SU-DHL-6 (cell line): ENCODE results near the gene CLECL1.

Experiments used
- H2AFZ ChIP-seq: fragments of 200-600 bp; sonication (generic); 2 replicates; pipeline ENCODE4 v1.6.1; 2014; ENCODE audit warnings: low read depth, mild to moderate bottlenecking, moderate library complexity, mixed read lengths, antibody characterized with exemption, low read length; ENCODE audit not compliant: severe bottlenecking
- H3F3A ChIP-seq: fragments of 200-600 bp; shearing (Covaris generic); 2 replicates; pipeline ENCODE4 v1.6.0; 2016; ENCODE audit warnings: antibody characterized with exemption, mild to moderate bottlenecking; ENCODE audit not compliant: insufficient read depth
- H3K27ac ChIP-seq: fragments of 200-600 bp; sonication (generic); 2 replicates; pipeline ENCODE4 v1.5.1; 2016; ENCODE audit warnings: low read depth, mild to moderate bottlenecking, low read length, moderate library complexity, mixed read lengths
- H3K27me3 ChIP-seq: fragments of 200-600 bp; sonication (generic), shearing (Covaris generic); 2 replicates; pipeline ENCODE4 v1.6.0; 2014; ENCODE audit warnings: mild to moderate bottlenecking, low read length
- H3K36me3 ChIP-seq: fragments of 200-600 bp; sonication (generic); 2 replicates; pipeline ENCODE4 v1.6.1; 2014; ENCODE audit warnings: mild to moderate bottlenecking, low read length, mixed read lengths
- H3K4me2 ChIP-seq: fragments of 300-600, 200-600 bp; shearing (Covaris generic), sonication (generic); 2 replicates; pipeline ENCODE4 v1.6.0; 2014; ENCODE audit warnings: low read length, low read depth, mild to moderate bottlenecking; ENCODE audit not compliant: poor library complexity, severe bottlenecking
- H3K4me3 ChIP-seq: fragments of 200-600 bp; sonication (generic); 2 replicates; pipeline ENCODE4 v1.5.1; 2014; ENCODE audit warnings: antibody characterized with exemption, low read length, mild to moderate bottlenecking, mixed read lengths; ENCODE audit not compliant: insufficient read depth, poor library complexity, severe bottlenecking
- H3K79me2 ChIP-seq: fragments of 200-600 bp; sonication (generic); 2 replicates; pipeline ENCODE4 v1.6.1; 2014; ENCODE audit warnings: mild to moderate bottlenecking, low read length, moderate library complexity; ENCODE audit not compliant: insufficient read depth
- H3K9ac ChIP-seq: fragments of 200-600 bp; sonication (generic); 2 replicates; pipeline ENCODE4 v1.7.0; 2014; ENCODE audit warnings: mild to moderate bottlenecking, low read length
- H3K9me2 ChIP-seq: fragments of 200-600 bp; sonication (generic); replicated peaks from 2 replicates; pipeline ENCODE4 v1.6.1; 2014; ENCODE audit warnings: low read length; ENCODE audit not compliant: insufficient read depth
- H3K9me3 ChIP-seq: fragments of 200-600 bp; sonication (generic); 2 replicates; pipeline ENCODE4 v1.6.1; 2014; ENCODE audit warnings: low read length, mixed read lengths; ENCODE audit not compliant: insufficient read depth
- H4K20me1 ChIP-seq: fragments of 200-600 bp; sonication (generic); 2 replicates; pipeline ENCODE4 v1.6.1; 2014; ENCODE audit warnings: low read depth, mild to moderate bottlenecking, antibody characterized with exemption, low read length, moderate library complexity, mixed read lengths
- CTCF ChIP-seq: fragments of 200-600 bp; sonication (generic); IDR thresholded peaks from one replicate; pipeline ENCODE4 v1.5.1; 2017; ENCODE audit warnings: antibody characterized with exemption, mild to moderate bottlenecking, low read length, moderate library complexity; ENCODE audit not compliant: insufficient read depth, poor library complexity, severe bottlenecking
- EZH2phosphoT487 ChIP-seq: fragments of 200-600 bp; sonication (generic), shearing (Covaris generic); conservative IDR thresholded peaks from 2 replicates; pipeline ENCODE4 v1.6.1; 2018; ENCODE audit warnings: mild to moderate bottlenecking, antibody characterized with exemption, low read length, moderate library complexity, mixed read lengths

Gene CLECL1

GRCh38 chr12:9727813-9728212 lies 5.1 kb downstream of the CLECL1 start:
- Histone ChIP-seq H3K4me2 (peak overlapping the region; percentile 99), H3K4me3 (peak overlapping the region; percentile 40), H3K9me2 (no peaks in the 10 kb centered on the region), H4K20me1 (no peaks in the 10 kb centered on the region), H3K27me3 (no peaks in the 10 kb centered on the region), H3K36me3 (no peaks in the 10 kb centered on the region), H3K27ac (peak overlapping the region; percentile 100; the same call in 1 of the 2 replicates), H3F3A (peaks cover 30% of the 10 kb centered on the region), H3K9me3 (no peaks in the 10 kb centered on the region), H3K79me2 (peaks cover 84% of the 10 kb centered on the region), H2AFZ (no peak overlapping the region), H3K9ac (peak overlapping the region; percentile 31)
- TF ChIP-seq CTCF (no peak), EZH2phosphoT487 (no peak)

DNA sequence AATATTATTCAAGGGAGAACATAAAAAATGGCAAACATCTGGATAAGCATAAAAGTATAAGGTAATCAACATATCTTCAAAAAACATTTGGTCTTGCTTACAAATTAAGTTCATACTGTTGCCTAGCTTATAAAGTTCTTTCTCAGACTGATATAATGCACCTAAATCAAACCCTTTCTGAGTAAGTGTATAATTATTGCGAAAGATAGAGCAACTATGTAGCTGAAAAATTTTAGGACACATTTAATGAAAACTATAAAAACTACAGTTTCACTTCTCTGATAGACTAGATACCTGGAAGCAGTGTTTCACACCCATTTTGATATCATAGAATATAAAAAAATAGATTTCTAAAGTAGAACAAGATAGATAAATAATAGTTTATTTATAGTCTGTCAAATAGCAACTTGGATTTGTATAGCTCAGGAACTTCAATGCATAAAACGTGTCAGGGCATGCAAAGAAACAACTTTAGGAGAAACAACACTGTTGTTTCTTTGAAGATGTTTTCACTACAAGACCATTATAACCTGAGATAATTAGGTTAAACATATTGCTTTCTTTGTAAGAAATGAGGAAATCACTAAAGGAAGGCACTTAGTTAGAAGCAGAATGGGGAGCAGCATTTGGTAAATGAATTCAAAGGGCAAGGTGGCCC lies 7.6 kb downstream of the CLECL1 start:
- Histone ChIP-seq H3F3A (peaks cover 30% of the 10 kb centered on the region), H3K4me2 (peak overlapping the region; percentile 99), H3K4me3 (no peak overlapping the region), H3K36me3 (no peaks in the 10 kb centered on the region), H3K79me2 (peaks cover 59% of the 10 kb centered on the region), H3K9me2 (no peaks in the 10 kb centered on the region), H3K9me3 (no peaks in the 10 kb centered on the region), H4K20me1 (no peaks in the 10 kb centered on the region), H3K9ac (peak overlapping the region; percentile 24), H2AFZ (no peak overlapping the region), H3K27ac (peak overlapping the region; percentile 65), H3K27me3 (no peaks in the 10 kb centered on the region)
- TF ChIP-seq CTCF (no peak), EZH2phosphoT487 (no peak)

DNA sequence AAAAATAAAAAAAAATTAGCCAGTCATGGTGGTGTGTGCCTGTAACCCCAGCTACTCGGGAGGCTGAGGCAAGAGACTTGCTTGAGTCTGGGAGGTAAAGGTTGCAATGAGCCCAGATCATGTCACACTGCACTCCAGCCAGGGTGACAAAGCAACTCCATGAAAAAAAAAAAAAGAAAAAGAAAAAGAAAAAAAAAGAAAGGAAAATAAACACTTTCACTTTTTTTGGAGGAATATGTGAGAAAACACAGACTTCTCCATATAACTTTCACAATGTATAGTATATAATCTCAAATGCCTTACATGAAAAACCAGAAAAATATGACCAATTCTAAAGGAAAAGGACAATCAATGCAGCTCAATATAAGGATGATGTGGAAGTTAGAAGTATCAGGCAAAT lies 8.9 kb downstream of the CLECL1 start:
- H3K79me2 ChIP-seq: peaks cover 46% of the 10 kb centered on the region
- no peaks in the 10 kb centered on the region for H4K20me1 ChIP-seq
- TF ChIP-seq EZH2phosphoT487: no peak
- H3K4me2 ChIP-seq: peak overlapping the region; percentile 99
- H3K36me3 ChIP-seq: no peaks in the 10 kb centered on the region
- H3K9ac ChIP-seq: peak overlapping the region; percentile 20; the same call in 1 of the 2 replicates
- peak overlapping the region; percentile 65 for H3K27ac ChIP-seq
- H3K9me2 ChIP-seq: no peaks in the 10 kb centered on the region
- no peaks in the 10 kb centered on the region for H3K9me3 ChIP-seq
- H3F3A ChIP-seq: peaks cover 26% of the 10 kb centered on the region
- H3K4me3 ChIP-seq: no peak overlapping the region
- no peaks in the 10 kb centered on the region for H3K27me3 ChIP-seq
- no peak overlapping the region for H2AFZ ChIP-seq

- Histone ChIP-seq H3K4me2 (peak overlapping the region; percentile 99), H3F3A (peaks cover 17% of the 10 kb centered on the region; the same call in 1 of the 2 replicates), H3K9me3 (no peaks in the 10 kb centered on the region), H4K20me1 (no peaks in the 10 kb centered on the region), H3K4me3 (no peak overlapping the region), H3K27ac (peak overlapping the region; percentile 65), H3K9me2 (no peaks in the 10 kb centered on the region), H3K36me3 (no peaks in the 10 kb centered on the region), H2AFZ (no peak overlapping the region), H3K27me3 (no peaks in the 10 kb centered on the region), H3K9ac (0 out of 2 replicates have a peak overlapping the region, but pooled peaks have one; percentile 9), H3K79me2 (peaks cover 26% of the 10 kb centered on the region; the same call in 1 of the 2 replicates)
- no peak for TF ChIP-seq CTCF
Observed at GRCh38 chr12:9721394-9722092, 11.4 kb downstream of the CLECL1 start.
